ENCODE data around the gene KCNK7. TPM values are rescaled to one million over a fixed set of nuclear protein-coding genes. Genes with fewer than 3 reads are reported as not detected.
A peak's percentile ranks its signal among the peaks of the same experiment; 100 is the strongest.

KCNK7 gene
- total RNA-seq, 2 donors from 2014 or later = 0.31 to 0.53 TPM

DNA sequence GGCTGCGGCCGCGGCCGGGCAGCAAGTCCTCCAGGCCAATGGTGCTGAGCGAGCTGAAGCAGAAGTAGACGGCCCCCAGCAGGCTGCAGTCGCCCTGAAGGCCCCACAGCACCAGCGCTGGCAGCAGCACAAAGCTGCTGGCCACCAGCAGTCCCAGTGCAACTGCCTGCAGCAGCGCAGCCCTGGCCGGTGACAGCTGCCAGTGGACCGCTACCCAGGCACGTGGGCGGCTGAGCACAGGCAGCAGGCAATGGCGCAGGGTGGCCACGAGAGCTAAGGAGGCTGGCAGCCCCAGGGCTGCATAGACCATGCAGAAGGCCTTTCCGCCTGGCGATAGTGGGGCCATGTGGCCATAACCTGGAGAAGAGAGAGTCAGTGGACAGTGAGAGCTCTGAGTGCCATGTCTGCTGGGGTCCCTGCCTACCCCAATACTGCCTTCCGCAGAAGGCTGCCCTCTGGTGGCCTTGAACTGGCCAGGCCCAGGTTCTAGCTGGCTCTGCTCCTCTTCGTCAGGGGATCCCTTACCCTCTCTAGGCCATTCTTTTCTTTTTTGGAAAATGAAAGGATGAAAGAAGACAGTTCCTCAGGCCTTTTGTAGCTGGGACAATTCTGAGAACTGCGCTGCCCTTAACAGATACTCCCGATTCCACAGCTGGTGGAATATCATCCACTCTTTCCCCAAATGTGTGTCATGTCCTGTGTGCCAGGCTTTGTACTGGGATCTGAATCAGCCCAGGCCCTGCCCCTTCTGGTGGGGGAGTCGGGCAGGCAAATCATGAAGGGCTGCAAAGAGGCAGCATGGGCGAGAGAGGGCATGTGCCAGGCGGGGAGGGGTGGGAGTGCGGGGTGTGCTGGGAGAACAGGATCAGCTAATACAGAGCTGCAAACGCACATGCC lies 1.8 kb downstream of the KCNK7 start:
- intact Hi-C loops (cut with DNase I) = loop anchor here in 1 of 2 donors (10.0 kb wide), 1 partner anchor 49 kb away; no protein-coding TSS in a partner anchor
- ATAC-seq = peak; percentile 19 to 53
- no peak for DNase-seq

DNA sequence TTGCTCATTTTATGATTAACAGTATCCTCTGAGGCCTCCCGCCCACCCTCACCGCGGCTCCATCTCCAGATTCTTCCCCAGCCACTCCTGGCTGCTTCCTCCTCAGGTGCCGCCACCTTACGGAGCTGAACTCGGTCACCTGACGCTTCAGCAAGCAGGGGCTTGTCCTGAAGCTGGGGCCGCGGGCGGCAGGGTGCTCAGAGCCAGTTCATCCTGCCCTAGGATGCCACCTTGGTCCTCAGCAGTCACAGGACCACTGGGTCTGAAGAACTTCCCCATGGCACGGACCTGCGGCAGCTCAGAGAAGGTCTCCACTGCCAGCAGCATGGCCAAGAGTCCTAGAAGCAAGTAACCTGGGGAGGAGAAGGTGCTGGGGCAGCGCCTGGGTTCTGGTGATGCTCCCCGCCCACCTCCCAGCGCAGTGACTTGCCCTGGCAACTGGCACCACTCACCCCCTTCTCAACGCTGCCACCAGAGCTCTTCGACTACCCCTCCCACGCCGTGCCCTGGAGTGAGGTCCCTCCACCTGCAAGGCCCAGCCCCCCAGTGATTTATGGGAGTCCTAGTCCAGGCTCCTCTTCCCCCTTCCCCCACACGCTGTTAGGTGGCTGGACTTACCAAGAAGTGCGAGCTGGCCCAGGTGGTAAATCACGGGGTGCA lies 2.6 kb downstream of the KCNK7 start:
- DNase-seq (no peak), ATAC-seq (no peak)
- intact Hi-C loops (cut with DNase I) = loop anchor here in 1 of 2 donors (10.0 kb wide), 1 partner anchor 48 kb away; no protein-coding TSS in a partner anchor

DNA sequence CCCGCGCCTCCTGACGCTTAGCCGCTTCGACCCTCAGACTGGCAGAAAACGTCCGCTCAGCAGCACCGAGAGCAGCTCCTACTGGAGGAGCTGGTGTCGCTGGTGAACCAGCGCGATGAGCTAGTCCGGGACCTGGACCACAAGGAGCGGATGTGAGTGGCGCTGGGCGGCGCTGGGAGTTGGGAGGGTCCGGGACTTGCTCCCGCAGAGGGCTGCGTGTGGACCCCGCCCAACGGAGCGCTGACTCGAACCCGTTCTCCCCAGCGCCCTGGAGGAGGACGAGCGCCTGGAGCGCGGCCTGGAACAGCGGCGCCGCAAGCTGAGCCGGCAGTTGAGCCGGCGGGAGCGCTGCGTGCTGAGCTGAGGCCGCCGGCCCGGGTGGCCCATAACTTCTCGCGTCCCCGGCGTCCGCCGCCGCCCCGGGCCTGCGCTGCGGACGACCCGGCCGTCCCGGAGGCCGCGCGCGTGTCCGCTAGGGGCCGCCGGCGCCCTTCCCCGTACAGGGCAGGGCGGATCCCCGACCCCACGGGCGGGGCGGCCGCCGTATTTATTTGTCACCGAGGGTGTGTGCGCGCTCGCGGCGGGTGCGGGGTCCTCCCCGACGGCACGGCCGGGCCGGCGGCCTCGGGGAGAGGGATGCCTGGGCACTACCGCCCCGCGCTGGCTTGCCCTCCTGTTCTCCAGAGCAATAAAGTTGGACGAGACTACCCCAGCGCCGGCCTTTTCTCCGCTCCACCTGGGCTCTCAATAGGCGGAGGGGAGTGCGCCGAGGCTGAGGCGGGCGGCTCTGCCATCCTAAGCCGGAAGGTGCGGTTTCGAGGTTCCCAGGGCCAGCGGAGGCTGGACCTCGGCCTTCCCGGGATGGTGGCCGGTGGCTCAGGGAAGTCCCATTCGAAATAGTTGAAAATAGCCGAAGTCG lies 3.4 kb downstream of the KCNK7 start:
- DNase-seq = peak; percentile 77
- ATAC-seq = peak; percentile 16 to 25
- intact Hi-C loops (cut with DNase I) = loop anchor here in 1 of 2 donors (10.0 kb wide), 1 partner anchor 47 kb away; no protein-coding TSS in a partner anchor

DNA sequence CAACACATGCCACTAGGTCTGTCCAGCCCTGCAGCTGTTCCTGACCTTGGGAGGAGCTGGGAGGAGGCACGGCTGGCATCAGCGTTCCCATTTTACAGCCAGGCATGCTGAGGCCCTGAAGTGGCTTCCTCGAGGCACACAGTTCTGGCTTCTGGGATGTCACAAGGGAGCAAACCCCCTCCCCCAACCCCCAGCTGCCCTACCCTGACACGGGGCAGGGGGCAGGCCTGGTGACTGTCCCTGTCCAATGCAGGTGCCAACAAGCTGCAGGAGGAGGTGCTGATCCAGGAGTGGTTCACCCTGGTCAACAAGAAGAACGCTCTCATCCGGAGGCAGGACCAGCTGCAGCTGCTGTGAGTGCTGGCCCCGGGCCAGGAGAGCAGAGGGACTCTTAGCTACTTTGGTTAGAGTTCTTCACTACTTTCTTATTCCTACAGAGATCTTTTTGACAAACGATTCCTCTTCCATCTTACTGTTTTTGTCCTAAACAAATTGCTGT lies 5.3 kb downstream of the KCNK7 start:
- intact Hi-C loops (cut with DNase I) = loop anchor here in 1 of 2 donors (10.0 kb wide), 1 partner anchor 45 kb away; no protein-coding TSS in a partner anchor
- ATAC-seq (no peak), DNase-seq (no peak)

DNA sequence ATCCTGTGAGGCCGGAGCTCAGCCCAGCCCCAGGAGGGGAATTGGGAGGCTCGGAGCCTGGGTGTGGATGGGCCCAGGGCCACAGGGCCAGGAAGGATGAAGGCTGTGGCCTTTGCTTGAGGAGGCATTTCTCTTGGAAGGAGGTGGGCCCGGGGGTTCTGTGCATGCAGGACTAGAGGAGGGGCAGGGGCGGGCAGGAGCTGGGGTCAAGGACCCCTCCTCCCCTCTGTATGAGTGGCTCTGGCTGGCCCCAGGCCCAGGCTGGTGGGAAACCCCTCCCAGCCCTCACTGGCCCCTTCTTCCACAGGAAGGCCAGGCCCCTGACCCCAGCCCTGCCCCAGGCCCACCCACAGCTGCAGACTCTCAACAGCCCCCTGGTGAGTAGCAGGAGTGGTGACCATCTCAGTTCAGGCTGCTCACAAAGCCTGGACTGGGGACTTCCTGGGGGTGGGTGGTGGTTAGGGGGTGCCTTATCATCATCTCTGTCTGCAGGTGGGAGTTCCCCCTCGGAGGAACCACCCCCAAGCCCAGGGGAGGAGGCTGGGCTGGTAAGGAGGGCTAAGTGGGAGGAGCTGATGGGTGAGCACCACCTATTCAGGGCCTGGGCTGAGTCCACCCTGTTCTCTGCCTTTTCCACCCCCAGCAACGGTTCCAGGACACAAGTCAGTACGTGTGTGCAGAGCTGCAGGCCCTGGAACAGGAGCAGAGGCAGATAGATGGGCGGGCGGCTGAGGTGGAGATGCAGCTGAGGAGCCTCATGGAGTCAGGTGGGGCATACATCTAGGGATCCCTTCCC lies 6.0 kb downstream of the KCNK7 start:
- intact Hi-C loops (cut with DNase I) = loop anchor here (2.0 to 10.0 kb wide), 2 partner anchors 45 to 49 kb away; no protein-coding TSS in a partner anchor
- DNase-seq = no peak
- no peak for ATAC-seq

DNA sequence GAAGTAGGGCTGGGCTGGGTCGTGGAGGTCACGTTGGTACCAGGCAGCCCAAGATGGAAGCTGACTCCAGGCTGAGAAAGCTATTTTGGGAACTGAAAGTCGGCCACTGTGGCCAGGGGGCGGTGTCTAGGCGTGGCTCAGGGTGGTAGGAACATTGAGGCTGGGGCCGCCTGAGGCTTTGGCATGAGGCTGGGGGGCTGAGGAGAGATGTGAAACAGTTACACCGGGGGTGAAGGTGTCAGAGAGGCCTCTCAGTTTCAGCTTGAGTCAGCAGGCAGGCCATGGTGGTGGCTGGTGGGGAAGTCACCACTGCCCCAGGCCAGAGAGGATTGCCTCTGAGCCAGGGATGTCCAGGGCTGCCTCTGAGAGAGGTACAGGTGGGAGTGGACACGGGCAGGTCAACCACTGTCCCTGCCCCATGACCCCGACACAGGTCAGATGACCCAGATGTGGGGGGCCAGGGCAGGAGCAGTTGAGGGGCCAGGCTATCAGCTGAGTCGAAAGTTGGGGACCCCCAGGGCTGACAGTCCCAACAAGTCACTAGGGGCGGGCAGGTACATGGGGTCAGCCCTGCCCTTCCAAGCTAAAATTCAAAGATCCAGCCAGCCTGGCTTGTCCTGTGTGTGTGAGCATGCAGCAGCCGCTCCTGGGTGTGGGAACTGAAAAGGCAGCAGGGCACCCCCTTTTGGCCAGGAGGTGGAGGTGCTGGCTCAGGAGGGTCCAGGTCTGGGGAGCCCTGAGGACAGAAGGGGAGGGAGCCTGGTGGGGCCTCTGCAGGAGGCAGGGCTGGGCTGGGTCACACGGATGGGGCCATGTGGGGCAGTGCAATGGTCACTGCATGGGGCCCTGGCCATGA lies 7.2 kb downstream of the KCNK7 start:
- DNase-seq = no peak
- intact Hi-C loops (cut with DNase I) = loop anchor here in 1 of 2 donors (2.0 kb wide), 1 partner anchor 48 kb away; no protein-coding TSS in a partner anchor
- ATAC-seq = peak; percentile 44 to 45

DNA sequence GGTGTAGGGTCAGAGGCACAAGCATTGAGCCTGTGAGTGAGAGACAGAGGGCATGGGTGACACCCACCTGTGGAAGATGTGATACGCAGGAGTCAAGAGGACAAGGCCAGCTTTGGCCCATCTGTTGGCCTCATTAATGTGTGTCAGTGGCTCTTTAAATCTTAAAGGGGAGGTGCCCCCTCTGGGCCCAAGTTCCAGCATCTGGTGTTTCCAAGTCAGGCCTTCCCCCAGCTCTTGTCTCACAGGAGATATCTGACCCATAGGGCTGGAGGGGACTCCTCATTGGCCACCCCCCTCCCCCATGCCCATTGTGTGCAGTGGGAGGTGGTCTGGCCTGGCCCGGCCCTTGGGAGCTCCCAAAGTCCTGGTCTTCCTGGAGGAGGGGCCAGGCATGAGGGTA lies 8.9 kb downstream of the KCNK7 start:
- DNase-seq = no peak
- peak; percentile 3 to 48 for ATAC-seq

DNA sequence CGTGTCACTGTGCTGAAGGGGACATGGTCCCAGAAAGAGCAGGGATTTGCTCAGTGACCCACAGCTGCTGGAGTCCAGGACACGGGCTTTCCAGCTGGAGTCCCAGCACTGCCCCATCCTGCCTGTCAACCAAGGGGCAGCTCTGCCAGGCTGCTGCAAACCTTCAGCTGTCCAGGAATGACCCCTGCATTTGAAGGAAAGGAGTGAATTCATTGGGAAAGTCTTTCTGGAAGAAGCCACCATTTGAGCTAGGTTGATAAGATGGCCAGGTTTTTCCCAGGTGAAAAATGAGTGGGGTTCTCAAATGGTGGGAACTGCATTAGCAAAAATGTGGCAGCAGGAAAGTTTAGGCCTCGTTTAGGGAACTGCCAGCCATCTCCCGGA lies 9.4 kb downstream of the KCNK7 start:
- intact Hi-C loops (cut with DNase I) = no loop called here
- no peak for DNase-seq
- ATAC-seq = no peak

More for the DNA sequence above, 8.9 kb downstream of the KCNK7 start:
- intact Hi-C loops (cut with DNase I) = no loop called here

DNA sequence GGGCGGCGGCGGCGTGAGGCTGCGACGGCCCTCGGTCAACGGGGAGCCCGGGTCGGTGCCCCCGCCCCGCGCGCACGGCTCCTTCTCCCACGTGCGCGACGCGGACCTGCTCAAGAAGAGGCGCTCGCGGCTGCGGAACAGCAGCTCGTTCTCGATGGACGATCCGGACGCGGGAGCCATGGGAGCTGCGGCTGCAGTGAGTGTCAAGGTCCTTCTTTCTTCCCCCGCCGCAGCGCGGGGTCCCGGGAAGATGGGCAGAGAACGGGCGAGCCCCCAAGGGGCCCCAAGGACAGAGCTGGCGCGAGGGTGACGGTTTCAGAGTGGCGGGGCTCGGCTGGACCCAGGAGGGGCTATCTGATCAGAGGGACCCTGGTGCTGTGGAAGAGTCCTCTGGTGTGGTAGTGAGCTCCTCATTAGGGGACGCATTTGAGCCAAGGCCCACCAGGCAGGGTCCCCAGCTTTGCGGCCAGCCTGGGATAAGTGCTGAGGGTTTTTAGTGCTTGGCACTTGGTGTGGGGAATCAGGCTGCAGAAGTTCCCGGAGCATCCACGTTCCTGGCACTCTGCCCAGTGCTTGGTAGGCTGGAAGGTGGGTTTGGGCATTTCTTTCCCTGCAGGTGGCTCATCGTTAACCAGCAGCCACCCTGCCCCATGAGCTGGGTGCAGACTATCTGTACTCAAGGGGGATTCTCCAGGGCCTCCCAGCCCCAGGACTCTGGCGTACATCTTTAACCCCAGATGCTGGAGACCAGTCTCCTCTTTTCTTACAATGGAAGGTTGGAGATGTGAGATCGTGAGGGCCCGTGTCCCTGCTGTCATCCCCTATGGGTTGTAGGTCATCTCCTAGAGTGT lies 10.0 kb downstream of the KCNK7 start:
- DNase-seq = no peak
- intact Hi-C loops (cut with DNase I) = no loop called here
- no peak for ATAC-seq

DNA sequence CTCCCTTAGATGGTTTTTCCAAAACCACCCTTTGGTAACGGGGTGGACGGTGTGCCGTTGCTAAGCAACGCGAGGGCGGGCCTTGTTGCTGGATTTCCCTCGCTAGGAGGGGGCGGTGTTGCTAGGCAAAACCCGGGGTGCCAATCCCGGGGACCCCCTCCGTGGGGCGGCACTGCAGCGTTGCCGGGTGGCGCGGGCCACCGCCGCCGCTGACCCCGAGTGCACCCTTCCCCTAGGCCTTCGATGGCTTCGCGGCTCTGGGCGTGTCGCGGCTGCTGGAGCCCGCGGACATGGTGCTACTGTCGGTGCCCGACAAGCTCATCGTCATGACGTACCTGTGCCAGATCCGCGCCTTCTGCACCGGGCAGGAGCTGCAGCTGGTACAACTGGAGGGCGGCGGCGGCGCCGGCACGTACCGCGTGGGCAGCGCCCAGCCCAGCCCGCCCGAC lies 10.9 kb downstream of the KCNK7 start:
- ATAC-seq (peak in 1 of 2 donors; percentile 6), DNase-seq (peak; percentile 31)
- intact Hi-C loops (cut with DNase I) = no loop called here

DNA sequence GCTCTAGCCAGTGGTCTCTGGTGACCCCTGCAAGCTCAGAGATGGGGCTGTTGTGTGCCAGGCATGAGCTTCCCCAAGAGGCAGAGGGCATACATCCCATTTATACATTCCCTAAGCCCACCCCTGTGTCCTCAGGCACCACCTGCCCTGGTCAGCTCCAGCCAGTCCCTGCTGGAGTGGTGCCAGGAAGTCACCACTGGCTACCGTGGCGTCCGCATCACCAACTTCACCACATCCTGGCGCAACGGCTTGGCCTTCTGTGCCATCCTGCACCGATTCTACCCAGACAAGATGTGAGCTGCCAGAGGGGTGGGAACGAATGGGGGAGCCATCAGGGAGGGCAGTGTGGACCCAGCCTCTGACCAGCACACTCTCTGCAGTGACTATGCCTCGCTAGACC lies 11.5 kb downstream of the KCNK7 start:
- intact Hi-C loops (cut with DNase I) = no loop called here
- ATAC-seq (no peak), DNase-seq (no peak)

DNA sequence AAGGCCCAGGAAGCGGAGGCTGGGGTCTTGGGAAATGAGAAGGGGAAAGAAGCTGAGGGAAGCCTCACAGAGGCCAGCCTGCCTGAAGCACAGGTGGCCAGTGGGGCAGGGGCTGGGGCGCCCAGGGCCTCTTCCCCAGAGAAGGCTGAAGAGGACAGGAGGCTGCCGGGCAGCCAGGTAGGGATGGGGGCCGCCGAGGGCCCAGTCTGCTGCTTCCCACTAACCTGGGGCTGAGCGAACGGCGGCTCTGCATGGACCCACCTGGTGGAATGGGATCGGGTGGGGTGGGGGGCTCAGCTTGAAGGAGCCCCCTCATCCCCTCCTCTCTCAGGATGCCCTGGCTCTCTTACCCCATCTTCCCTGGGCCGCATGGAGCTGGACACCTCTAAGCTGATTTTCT lies 12.0 kb downstream of the KCNK7 start:
- ATAC-seq (no peak), DNase-seq (no peak)
- intact Hi-C loops (cut with DNase I) = no loop called here

DNA sequence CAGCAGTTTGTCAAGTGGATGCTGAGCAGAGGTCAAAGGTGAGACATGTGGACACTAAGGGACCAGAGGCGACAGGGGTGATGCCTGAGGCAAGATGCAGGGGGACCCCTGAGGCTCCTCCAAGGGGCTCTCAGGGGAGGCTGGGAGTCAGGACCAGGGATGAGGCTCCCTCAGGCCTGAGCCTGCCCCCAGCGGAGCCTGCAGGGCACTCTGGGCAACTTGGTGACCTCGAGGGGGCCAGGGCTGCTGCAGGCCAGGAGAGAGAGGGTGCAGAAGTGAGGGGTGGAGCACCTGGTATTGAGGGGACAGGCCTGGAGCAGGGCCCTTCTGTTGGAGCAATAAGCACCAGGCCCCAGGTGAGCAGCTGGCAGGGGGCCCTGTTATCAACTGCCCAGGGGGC lies 13.7 kb downstream of the KCNK7 start:
- no peak for DNase-seq
- intact Hi-C loops (cut with DNase I) = no loop called here
- no peak for ATAC-seq

DNA sequence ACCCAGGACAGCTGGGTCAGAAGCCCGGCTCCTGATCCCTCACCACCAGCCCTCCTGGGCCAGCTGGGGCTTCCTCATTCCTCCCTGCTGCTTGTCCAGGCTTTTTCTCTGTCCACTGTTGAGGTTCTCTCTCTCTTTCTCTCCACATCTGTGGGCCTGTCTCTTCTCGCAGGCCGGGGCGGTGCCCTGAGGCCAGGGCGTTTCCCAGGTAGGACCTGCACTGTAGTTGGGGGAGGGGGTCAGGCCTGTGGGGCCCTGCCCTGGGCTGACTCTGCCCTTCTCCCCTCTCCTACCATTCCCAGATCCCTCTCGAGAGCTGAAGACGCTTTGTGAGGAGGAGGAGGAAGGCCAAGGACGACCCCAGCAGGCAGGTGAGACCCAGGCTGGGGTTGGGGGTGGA lies 14.8 kb downstream of the KCNK7 start:
- intact Hi-C loops (cut with DNase I) = no loop called here
- DNase-seq (no peak), ATAC-seq (no peak)

DNA sequence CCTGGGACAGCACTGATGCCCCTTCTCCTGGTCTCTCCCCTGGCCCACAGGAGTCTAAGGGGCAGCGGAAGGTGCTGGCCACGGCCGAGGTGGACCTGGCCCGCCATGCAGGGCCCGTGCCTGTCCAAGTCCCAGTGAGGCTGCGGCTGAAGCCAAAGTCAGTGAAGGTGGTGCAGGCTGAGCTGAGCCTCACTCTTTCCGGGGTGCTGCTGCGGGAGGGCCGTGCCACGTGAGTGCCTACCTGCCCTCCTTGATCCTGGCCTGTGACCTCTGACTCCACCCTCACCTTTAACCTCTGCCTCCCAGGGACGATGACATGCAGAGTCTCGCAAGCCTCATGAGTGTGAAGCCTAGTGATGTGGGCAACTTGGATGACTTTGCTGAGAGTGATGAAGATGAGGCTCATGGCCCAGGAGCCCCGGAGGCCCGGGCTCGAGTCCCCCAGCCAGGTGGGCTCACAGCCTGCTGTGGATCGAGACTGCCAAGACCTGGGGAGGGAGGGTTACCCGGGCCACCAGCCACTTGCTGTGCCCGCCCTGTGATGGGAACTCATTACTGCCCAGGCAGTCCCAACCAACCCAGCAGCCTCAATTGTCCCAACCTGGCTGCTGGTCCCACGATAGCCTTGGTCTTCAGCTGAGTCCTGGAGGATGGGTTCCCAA lies 15.4 kb downstream of the KCNK7 start:
- DNase-seq (no peak), ATAC-seq (no peak)
- intact Hi-C loops (cut with DNase I) = no loop called here

DNA sequence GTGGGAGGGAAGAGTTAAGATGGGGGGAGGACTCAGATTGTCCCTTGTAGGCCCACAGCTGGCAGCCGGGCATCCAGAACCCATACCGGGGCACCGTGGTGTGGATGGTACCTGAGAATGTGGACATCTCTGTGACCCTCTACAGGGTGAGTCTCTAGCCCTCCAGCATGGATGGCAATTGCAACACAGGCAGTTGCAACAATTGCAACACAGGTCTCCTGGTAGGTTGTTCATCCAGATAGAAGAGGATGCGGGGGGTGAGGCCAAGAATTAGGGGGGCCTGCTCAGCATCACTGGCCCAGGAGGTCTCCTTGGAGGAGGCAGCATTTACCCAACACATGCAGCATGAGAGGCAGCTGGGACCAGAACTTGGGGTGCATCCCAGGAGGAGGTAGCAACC lies 16.3 kb downstream of the KCNK7 start:
- ATAC-seq (no peak), DNase-seq (no peak)
- intact Hi-C loops (cut with DNase I) = loop anchor here in 1 of 2 donors (5.0 kb wide), 1 partner anchor 33 kb away; the partner anchor contains the start of gene MAP3K11
